SK-N-SH (cell line): ENCODE results near the gene MTARC1.

ENCODE experiments used
- EP300 ChIP-seq, 2 experiments: IDR thresholded peaks; 2 replicates each; pipeline versions ENCODE4 v1.4.0 to v1.6.1; 2012; ENCODE audit warnings: borderline replicate concordance in 1 of 2, low read depth in 1 of 2, low read length in 1 of 2
- JUND ChIP-seq: IDR thresholded peaks from 2 replicates; pipeline ENCODE4 v1.4.0; 2012
- POLR2AphosphoS5 ChIP-seq: IDR thresholded peaks from 2 replicates; pipeline ENCODE4 v1.6.1; 2012; ENCODE audit warnings: low read depth, low read length
- SMC3 ChIP-seq: IDR thresholded peaks from 2 replicates; pipeline ENCODE4 v1.6.1; 2012; ENCODE audit warnings: low read depth, low read length, improper control_type of control experiment
- TCF12 ChIP-seq: IDR thresholded peaks from 2 replicates; pipeline ENCODE4 v1.4.0; 2012
- TF ChIP-seq, protein P1 (sequence below): fragments of 200-600 bp; sonication (generic); IDR thresholded peaks from 2 replicates; pipeline ENCODE4 v1.6.1; 2017; ENCODE audit warnings: antibody characterized with exemption, mild to moderate bottlenecking, moderate library complexity

DNA sequence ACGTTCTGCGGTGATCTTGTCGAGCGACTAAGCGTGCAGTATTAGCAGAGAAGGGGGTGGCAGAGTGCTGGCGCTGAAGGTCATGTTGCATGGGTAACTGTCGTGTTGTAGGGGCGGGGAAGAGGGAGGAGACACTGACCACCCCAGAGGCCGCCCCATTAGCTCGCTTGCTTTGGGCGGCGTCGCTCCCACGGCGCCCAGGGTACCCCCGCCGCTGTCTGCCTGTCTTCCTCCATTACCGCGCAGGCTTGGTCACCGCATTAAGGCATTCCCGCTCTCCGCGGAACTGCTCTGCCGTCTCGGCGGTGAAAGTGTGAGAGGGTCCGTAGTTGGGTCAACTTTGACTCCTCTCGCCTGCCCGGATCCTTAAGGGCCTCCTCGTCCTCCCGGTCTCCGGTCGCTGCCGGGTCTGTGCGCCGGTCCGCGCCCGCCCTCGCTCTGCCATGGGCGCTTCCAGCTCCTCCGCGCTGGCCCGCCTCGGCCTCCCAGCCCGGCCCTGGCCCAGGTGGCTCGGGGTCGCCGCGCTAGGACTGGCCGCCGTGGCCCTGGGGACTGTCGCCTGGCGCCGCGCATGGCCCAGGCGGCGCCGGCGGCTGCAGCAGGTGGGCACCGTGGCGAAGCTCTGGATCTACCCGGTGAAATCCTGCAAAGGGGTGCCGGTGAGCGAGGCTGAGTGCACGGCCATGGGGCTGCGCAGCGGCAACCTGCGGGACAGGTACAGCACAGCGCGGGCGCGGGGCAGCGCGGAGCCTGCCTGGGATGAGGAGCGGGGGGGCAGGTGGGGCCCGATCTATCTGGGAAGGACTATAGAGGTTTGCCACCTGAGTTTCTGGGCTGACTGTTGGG, 38.4 kb upstream of the MTARC1 start, which contains the start of gene MTARC2:
- TF ChIP-seq, protein P1, sequence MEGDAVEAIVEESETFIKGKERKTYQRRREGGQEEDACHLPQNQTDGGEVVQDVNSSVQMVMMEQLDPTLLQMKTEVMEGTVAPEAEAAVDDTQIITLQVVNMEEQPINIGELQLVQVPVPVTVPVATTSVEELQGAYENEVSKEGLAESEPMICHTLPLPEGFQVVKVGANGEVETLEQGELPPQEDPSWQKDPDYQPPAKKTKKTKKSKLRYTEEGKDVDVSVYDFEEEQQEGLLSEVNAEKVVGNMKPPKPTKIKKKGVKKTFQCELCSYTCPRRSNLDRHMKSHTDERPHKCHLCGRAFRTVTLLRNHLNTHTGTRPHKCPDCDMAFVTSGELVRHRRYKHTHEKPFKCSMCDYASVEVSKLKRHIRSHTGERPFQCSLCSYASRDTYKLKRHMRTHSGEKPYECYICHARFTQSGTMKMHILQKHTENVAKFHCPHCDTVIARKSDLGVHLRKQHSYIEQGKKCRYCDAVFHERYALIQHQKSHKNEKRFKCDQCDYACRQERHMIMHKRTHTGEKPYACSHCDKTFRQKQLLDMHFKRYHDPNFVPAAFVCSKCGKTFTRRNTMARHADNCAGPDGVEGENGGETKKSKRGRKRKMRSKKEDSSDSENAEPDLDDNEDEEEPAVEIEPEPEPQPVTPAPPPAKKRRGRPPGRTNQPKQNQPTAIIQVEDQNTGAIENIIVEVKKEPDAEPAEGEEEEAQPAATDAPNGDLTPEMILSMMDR = no peak
- no peak for TF ChIP-seq SMC3
- TF ChIP-seq JUND = no peak
- 0 out of 4 replicates have a peak, but pooled peaks of 1 of the 2 experiments have one; percentile 5 for TF ChIP-seq EP300 (IDR thresholded peaks at IDR 0.05; ENCODE audit: borderline replicate concordance in 1 of 2, low read depth in 1 of 2, low read length in 1 of 2)
- TF ChIP-seq TCF12 = no peak
- peak; percentile 74 for TF ChIP-seq POLR2AphosphoS5
